Caco-2 (cell line): Measurements from ENCODE around the gene RAPGEF1. TPM values are rescaled to one million over a fixed set of nuclear protein-coding genes. Genes with fewer than 3 reads are reported as not detected.
A peak's percentile ranks its signal among the peaks of the same experiment; 100 is the strongest.
"Not testable (repeated sequence)": the region's sequence is repeated elsewhere in the genome, so short reads cannot be mapped to it uniquely, and the experiment has no call there.

Source experiments
- BruUV-seq: library from RNA; stranded (reverse); fragments of 400-500 nt; replicated peaks from 2 replicates; lab custom pipeline; 2021; lab: Mats Ljungman, UMichigan
- CTCF ChIA-PET: fragments of 300-600 bp; sonication (Branson Sonifier 250); formaldehyde crosslinking; loops from one replicate; lab custom pipeline; 2022; ENCODE audit warnings: antibody characterized with exemption; lab: Charles Lee
- POLR2A ChIA-PET: fragments of 300-600 bp; sonication (Branson Sonifier 250); formaldehyde crosslinking; loops from one replicate; lab custom pipeline; 2022; ENCODE audit warnings: antibody characterized with exemption; lab: Charles Lee
- DNase-seq, 2 experiments: peaks; one replicate each; pipeline versions ENCODE4 v3.0.0 to v3.0.0-alpha.2; 2020 to 2022
- H3K27me3 ChIP-seq: replicated peaks from 2 replicates; pipeline ENCODE4 v1.6.0; 2011; ENCODE audit warnings: low read length; ENCODE audit not compliant: control insufficient read depth, insufficient read depth
- H3K36me3 ChIP-seq: 2 replicates; pipeline ENCODE4 v1.5.1; 2011; ENCODE audit warnings: low read length; ENCODE audit not compliant: control insufficient read depth, insufficient read depth
- H3K4me1 ChIP-seq: fragments of 250-450 bp; sonication (Bioruptor Pico); 2 replicates; pipeline ENCODE4 v1.5.1; 2020; ENCODE audit warnings: mild to moderate bottlenecking
- H3K4me3 ChIP-seq: 2 replicates; pipeline ENCODE4 v1.5.1; 2011; ENCODE audit warnings: low read depth, mild to moderate bottlenecking, control low read depth, low read length
- H3K9me3 ChIP-seq: fragments of 250-450 bp; sonication (Bioruptor Pico); 2 replicates; pipeline ENCODE4 v1.5.1; 2020; ENCODE audit warnings: mild to moderate bottlenecking, moderate library complexity
- H3K27ac Mint-ChIP-seq: one replicate; pipeline ENCODE4 v1.8.0; 2022; ENCODE audit warnings: mixed read lengths; ENCODE audit not compliant: unreplicated experiment
- H3K27me3 Mint-ChIP-seq: one replicate; pipeline ENCODE4 v1.8.0; 2022; ENCODE audit warnings: mixed read lengths; ENCODE audit not compliant: insufficient read depth, unreplicated experiment
- H3K36me3 Mint-ChIP-seq: one replicate; pipeline ENCODE4 v1.8.0; 2022; ENCODE audit warnings: mild to moderate bottlenecking, mixed read lengths; ENCODE audit not compliant: insufficient read depth, unreplicated experiment
- H3K4me1 Mint-ChIP-seq: one replicate; pipeline ENCODE4 v1.8.0; 2022; ENCODE audit warnings: low read depth, mixed read lengths; ENCODE audit not compliant: unreplicated experiment
- H3K4me3 Mint-ChIP-seq: one replicate; pipeline ENCODE4 v1.8.0; 2022; ENCODE audit warnings: mild to moderate bottlenecking, moderate library complexity, mixed read lengths; ENCODE audit not compliant: unreplicated experiment
- H3K9me3 Mint-ChIP-seq: one replicate; pipeline ENCODE4 v1.8.0; 2022; ENCODE audit warnings: mixed read lengths; ENCODE audit not compliant: unreplicated experiment
- CTCF ChIP-seq, 2 experiments: fragments of 200-600 bp in 1 of 2; IDR thresholded peaks; 1 replicate in 1 of 2; 2 replicates in 1 of 2; pipeline versions ENCODE4 v1.5.1 to v1.8.0; 2011 to 2022; ENCODE audit warnings: antibody characterized with exemption in 1 of 2, control low read depth in 1 of 2, inconsistent platforms in 1 of 2, low read depth in 1 of 2, low read length in 1 of 2, mild to moderate bottlenecking in 1 of 2, moderate library complexity in 1 of 2; ENCODE audit not compliant: insufficient read depth in 1 of 2, severe bottlenecking in 1 of 2, unreplicated experiment in 1 of 2
- intact Hi-C: fragments of 100-400 bp; cut with micrococcal nuclease; formaldehyde crosslinking; loops from one replicate; pipeline ENCODE4 v1.10.0; 2022; ENCODE audit not compliant: unreplicated experiment
- total RNA-seq: library from RNA; stranded (reverse); gene quantifications from 2 replicates; pipeline ENCODE4 v1.2.3, GENCODE V29; 2022

The RAPGEF1 gene
- total RNA-seq, 1 experiment from 2014 or later: 75.4 TPM

- POLR2A ChIA-PET: no interaction called here
- peaks cover 29% of the 10 kb centered on the region for H3K4me1 ChIP-seq
- TF ChIP-seq CTCF (IDR thresholded peaks at IDR 0.05; ENCODE audit: insufficient read depth in 1 of 2, low read depth in 1 of 2, low read length in 1 of 2, severe bottlenecking in 1 of 2, unreplicated experiment in 1 of 2): no peak
- no peaks in the 10 kb centered on the region for H3K9me3 ChIP-seq
- no peak overlapping the region for H3K4me3 Mint-ChIP-seq
- intact Hi-C loops: loop anchor here (5.0 kb wide), 1 partner anchor 80 kb away; no protein-coding TSS in a partner anchor
- H3K36me3 Mint-ChIP-seq: no peaks in the 10 kb centered on the region
- no peak overlapping the region for H3K27ac Mint-ChIP-seq
- H3K27me3 ChIP-seq: no peaks in the 10 kb centered on the region
- peaks cover 33% of the 10 kb centered on the region for H3K4me1 Mint-ChIP-seq
- no peaks in the 10 kb centered on the region for H3K9me3 Mint-ChIP-seq
- no peaks in the 10 kb centered on the region for H3K36me3 ChIP-seq
- CTCF ChIA-PET: no interaction called here
- H3K4me3 ChIP-seq: no peak overlapping the region
- H3K27me3 Mint-ChIP-seq: no peaks in the 10 kb centered on the region
- BruUV-seq: no TSS peak
- DNase-seq: no peak
Observed at GRCh38 chr9:131657456-131657855, 82.4 kb downstream of the RAPGEF1 start.

GRCh38 chr9:131657037-131657377 is 82.9 kb downstream of the RAPGEF1 start:
- no TSS peak for BruUV-seq
- Histone ChIP-seq H3K27me3 (no peaks in the 10 kb centered on the region), H3K4me1 (peaks cover 29% of the 10 kb centered on the region), H3K36me3 (no peaks in the 10 kb centered on the region), H3K4me3 (no peak overlapping the region), H3K9me3 (no peaks in the 10 kb centered on the region)
- intact Hi-C loops: loop anchor here (5.0 kb wide), 1 partner anchor 80 kb away; no protein-coding TSS in a partner anchor
- ChIA-PET CTCF (no interaction called here), POLR2A (no interaction called here)
- Mint-ChIP-seq H3K36me3 (no peaks in the 10 kb centered on the region), H3K27ac (no peak overlapping the region), H3K4me3 (no peak overlapping the region), H3K27me3 (no peaks in the 10 kb centered on the region), H3K4me1 (peaks cover 33% of the 10 kb centered on the region), H3K9me3 (no peaks in the 10 kb centered on the region)
- no peak for DNase-seq
- no peak for TF ChIP-seq CTCF (IDR thresholded peaks at IDR 0.05; ENCODE audit: insufficient read depth in 1 of 2, low read depth in 1 of 2, low read length in 1 of 2, severe bottlenecking in 1 of 2, unreplicated experiment in 1 of 2)

GRCh38 chr9:131656356-131657036 is 83.4 kb downstream of the RAPGEF1 start:
- H3K4me3 Mint-ChIP-seq: no peak overlapping the region
- no peak overlapping the region for H3K4me3 ChIP-seq
- intact Hi-C loops: loop anchor here (5.0 kb wide), 1 partner anchor 81 kb away; no protein-coding TSS in a partner anchor
- no peaks in the 10 kb centered on the region for H3K27me3 Mint-ChIP-seq
- H3K36me3 Mint-ChIP-seq: no peaks in the 10 kb centered on the region
- H3K4me1 ChIP-seq: peaks cover 29% of the 10 kb centered on the region
- no peaks in the 10 kb centered on the region for H3K9me3 Mint-ChIP-seq
- H3K36me3 ChIP-seq: no peaks in the 10 kb centered on the region
- DNase-seq: no peak
- no TSS peak for BruUV-seq
- POLR2A ChIA-PET: no interaction called here
- peaks cover 33% of the 10 kb centered on the region for H3K4me1 Mint-ChIP-seq
- CTCF ChIA-PET: no interaction called here
- no peak overlapping the region for H3K27ac Mint-ChIP-seq
- no peak for TF ChIP-seq CTCF (IDR thresholded peaks at IDR 0.05; ENCODE audit: insufficient read depth in 1 of 2, low read depth in 1 of 2, low read length in 1 of 2, severe bottlenecking in 1 of 2, unreplicated experiment in 1 of 2)
- H3K9me3 ChIP-seq: no peaks in the 10 kb centered on the region
- no peaks in the 10 kb centered on the region for H3K27me3 ChIP-seq

- peak overlapping the region; percentile 73 for H3K27ac Mint-ChIP-seq
- H3K36me3 Mint-ChIP-seq, H3K9me3 Mint-ChIP-seq, H3K27me3 ChIP-seq, BruUV-seq, intact Hi-C loops, H3K4me3 ChIP-seq, POLR2A ChIA-PET, DNase-seq, H3K27me3 Mint-ChIP-seq, H3K9me3 ChIP-seq, H3K36me3 ChIP-seq: not testable (repeated sequence)
- peak overlapping the region; percentile 59 for H3K4me3 Mint-ChIP-seq
- peaks cover 29% of the 10 kb centered on the region for H3K4me1 ChIP-seq
- CTCF ChIA-PET: interaction anchor here (0.9 kb wide), 1 partner anchor 12 kb away, joined by 3 read pairs; no protein-coding TSS in a partner anchor
- peaks cover 33% of the 10 kb centered on the region for H3K4me1 Mint-ChIP-seq
Observed at GRCh38 chr9:131654369-131654768, 85.5 kb downstream of the RAPGEF1 start.
